Chondrocyte (in vitro differentiated cells): ENCODE results near the gene MSL1. TPM values are rescaled to one million over a fixed set of nuclear protein-coding genes. Genes with fewer than 3 reads are reported as not detected.

Experiments used
- DNase-seq: peaks from one replicate; pipeline ENCODE4 v3.0.0; 2021; ENCODE audit warnings: mixed read lengths, low spot score
- H3K27ac Mint-ChIP-seq: one replicate; pipeline ENCODE4 v1.8.0; 2021; ENCODE audit warnings: mild to moderate bottlenecking, moderate library complexity, mixed read lengths; ENCODE audit not compliant: unreplicated experiment
- H3K27me3 Mint-ChIP-seq: 2 replicates; pipeline ENCODE4 v1.8.0; 2021; ENCODE audit warnings: low read depth, mixed read lengths
- H3K36me3 Mint-ChIP-seq: 2 replicates; pipeline ENCODE4 v1.8.0; 2021; ENCODE audit warnings: low read depth, mixed read lengths
- H3K4me1 Mint-ChIP-seq: 2 replicates; pipeline ENCODE4 v1.8.0; 2021; ENCODE audit warnings: low read depth, mild to moderate bottlenecking, mixed read lengths
- H3K4me3 Mint-ChIP-seq: one replicate; pipeline ENCODE4 v1.8.0; 2021; ENCODE audit warnings: mild to moderate bottlenecking, moderate library complexity, mixed read lengths; ENCODE audit not compliant: unreplicated experiment
- H3K9me3 Mint-ChIP-seq: 2 replicates; pipeline ENCODE4 v1.8.0; 2021; ENCODE audit warnings: low read depth, mixed read lengths
- CTCF ChIP-seq: fragments of 200-600 bp; sonication (generic); IDR thresholded peaks from 2 replicates; pipeline ENCODE4 v1.5.0; 2021; ENCODE audit warnings: antibody characterized with exemption, mild to moderate bottlenecking, moderate library complexity
- total RNA-seq: library from RNA; stranded (reverse); gene quantifications from 3 replicates; pipeline ENCODE4 v1.2.1, GENCODE V29; 2021

The MSL1 gene
- total RNA-seq, 1 donor from 2014 or later = 96.2 TPM

GRCh38 chr17:40103688-40104087 lies 18.1 kb upstream of the MSL1 start:
- DNase-seq = no peak
- Mint-ChIP-seq H3K27me3 (no peaks in the 10 kb centered on the region), H3K27ac (no peak overlapping the region)

GRCh38 chr17:40104594-40105486 lies 16.9 kb upstream of the MSL1 start:
- Mint-ChIP-seq H3K27me3 (no peaks in the 10 kb centered on the region), H3K9me3 (no peaks in the 10 kb centered on the region), H3K4me3 (no peak overlapping the region), H3K27ac (no peak overlapping the region), H3K36me3 (no peaks in the 10 kb centered on the region), H3K4me1 (peaks cover 56% of the 10 kb centered on the region)
- no peak for DNase-seq
- no peak for TF ChIP-seq CTCF

More at GRCh38 chr17:40103688-40104087, 18.1 kb upstream of the MSL1 start:
- TF ChIP-seq CTCF = no peak
- Mint-ChIP-seq H3K9me3 (no peaks in the 10 kb centered on the region), H3K4me1 (peaks cover 65% of the 10 kb centered on the region), H3K36me3 (no peaks in the 10 kb centered on the region), H3K4me3 (no peak overlapping the region)

GRCh38 chr17:40105861-40106759 lies 15.7 kb upstream of the MSL1 start:
- Mint-ChIP-seq H3K4me1 (peaks cover 55% of the 10 kb centered on the region), H3K27ac (no peak overlapping the region), H3K27me3 (no peaks in the 10 kb centered on the region), H3K36me3 (no peaks in the 10 kb centered on the region), H3K9me3 (no peaks in the 10 kb centered on the region), H3K4me3 (no peak overlapping the region)
- DNase-seq = no peak
- no peak for TF ChIP-seq CTCF

GRCh38 chr17:40106760-40107521 lies 14.8 kb upstream of the MSL1 start:
- DNase-seq = no peak

More at GRCh38 chr17:40106760-40107521, 14.8 kb upstream of the MSL1 start:
- no peak for TF ChIP-seq CTCF
- Mint-ChIP-seq H3K4me3 (no peak overlapping the region), H3K9me3 (no peaks in the 10 kb centered on the region), H3K27ac (peak overlapping the region; percentile 89), H3K27me3 (no peaks in the 10 kb centered on the region), H3K4me1 (peaks cover 56% of the 10 kb centered on the region), H3K36me3 (no peaks in the 10 kb centered on the region)
